Left ventricle myocardium inferior (tissue), 1 donor: ENCODE results near the gene MS4A10. TPM values are rescaled to one million over a fixed set of nuclear protein-coding genes. Genes with fewer than 3 reads are reported as not detected.

ENCODE experiments used
- DNase-seq: peaks from one replicate; pipeline ENCODE4 v3.0.0-alpha.2; 2020
- H3K27ac ChIP-seq: fragments of 200-600 bp; replicated peaks from 2 replicates; pipeline ENCODE4 v1.8.0; 2021
- H3K27me3 ChIP-seq: fragments of 200-600 bp; 2 replicates; pipeline ENCODE4 v1.8.0; 2021; ENCODE audit warnings: low read depth
- H3K36me3 ChIP-seq: fragments of 200-600 bp; 2 replicates; pipeline ENCODE4 v1.8.0; 2021
- H3K4me1 ChIP-seq: fragments of 200-600 bp; 2 replicates; pipeline ENCODE4 v1.8.0; 2021
- H3K4me3 ChIP-seq: fragments of 200-600 bp; 2 replicates; pipeline ENCODE4 v1.8.0; 2021; ENCODE audit warnings: mild to moderate bottlenecking, moderate library complexity
- H3K9me3 ChIP-seq: fragments of 200-600 bp; replicated peaks from 2 replicates; pipeline ENCODE4 v1.8.0; 2021
- intact Hi-C: fragments of 100-400 bp; cut with micrococcal nuclease; formaldehyde crosslinking; loops from one replicate; pipeline ENCODE4 v1.11.0; 2022
- total RNA-seq: library from RNA; stranded (reverse); fragmentation: NEBNext Ultra II Directional; extraction: Animal tissue kit (Norgen Biotek cat#: 25700); gene quantifications from one replicate; pipeline ENCODE4 v1.2.1, GENCODE V29; 2021
- TF ChIP-seq, protein P1 (sequence below): fragments of 200-600 bp; IDR thresholded peaks from 2 replicates; pipeline ENCODE4 v1.8.0; 2021; ENCODE audit warnings: antibody characterized with exemption, mild to moderate bottlenecking, borderline replicate concordance
- donor health status: DM: no; HTN: yes; CAD: no; lungs with severe emphysema.

The MS4A10 gene
- total RNA-seq, 1 donor from 2014 or later = not detected

DNA sequence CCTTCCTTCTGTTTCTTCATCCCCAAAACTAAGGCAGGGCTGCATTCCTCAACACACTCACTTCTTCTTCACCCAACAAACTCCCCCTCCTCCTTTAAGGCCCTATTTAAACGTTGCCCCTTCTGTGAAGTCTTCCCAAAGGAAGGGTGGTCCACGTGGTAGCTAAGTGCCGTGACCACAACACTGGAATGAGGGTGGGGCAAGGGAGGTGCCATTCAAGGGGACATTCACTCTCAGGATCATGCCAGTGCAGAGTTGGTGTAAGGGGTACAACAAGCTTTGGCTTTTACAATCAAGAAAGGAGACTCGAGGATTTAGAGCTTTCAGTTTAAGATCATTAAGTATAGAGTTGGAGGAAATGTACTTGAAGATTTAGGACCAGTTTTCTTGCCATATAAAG lies 8.0 kb upstream of the MS4A10 start:
- no peak overlapping the region for H3K4me3 ChIP-seq
- DNase-seq = no peak
- peaks cover 4% of the 10 kb centered on the region for H3K9me3 ChIP-seq
- no peaks in the 10 kb centered on the region for H3K36me3 ChIP-seq
- peaks cover 27% of the 10 kb centered on the region for H3K4me1 ChIP-seq
- TF ChIP-seq, protein P1, sequence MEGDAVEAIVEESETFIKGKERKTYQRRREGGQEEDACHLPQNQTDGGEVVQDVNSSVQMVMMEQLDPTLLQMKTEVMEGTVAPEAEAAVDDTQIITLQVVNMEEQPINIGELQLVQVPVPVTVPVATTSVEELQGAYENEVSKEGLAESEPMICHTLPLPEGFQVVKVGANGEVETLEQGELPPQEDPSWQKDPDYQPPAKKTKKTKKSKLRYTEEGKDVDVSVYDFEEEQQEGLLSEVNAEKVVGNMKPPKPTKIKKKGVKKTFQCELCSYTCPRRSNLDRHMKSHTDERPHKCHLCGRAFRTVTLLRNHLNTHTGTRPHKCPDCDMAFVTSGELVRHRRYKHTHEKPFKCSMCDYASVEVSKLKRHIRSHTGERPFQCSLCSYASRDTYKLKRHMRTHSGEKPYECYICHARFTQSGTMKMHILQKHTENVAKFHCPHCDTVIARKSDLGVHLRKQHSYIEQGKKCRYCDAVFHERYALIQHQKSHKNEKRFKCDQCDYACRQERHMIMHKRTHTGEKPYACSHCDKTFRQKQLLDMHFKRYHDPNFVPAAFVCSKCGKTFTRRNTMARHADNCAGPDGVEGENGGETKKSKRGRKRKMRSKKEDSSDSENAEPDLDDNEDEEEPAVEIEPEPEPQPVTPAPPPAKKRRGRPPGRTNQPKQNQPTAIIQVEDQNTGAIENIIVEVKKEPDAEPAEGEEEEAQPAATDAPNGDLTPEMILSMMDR = no peak
- intact Hi-C loops = no loop called here
- H3K27me3 ChIP-seq = peaks cover 16% of the 10 kb centered on the region
- peak overlapping the region; percentile 56 for H3K27ac ChIP-seq

DNA sequence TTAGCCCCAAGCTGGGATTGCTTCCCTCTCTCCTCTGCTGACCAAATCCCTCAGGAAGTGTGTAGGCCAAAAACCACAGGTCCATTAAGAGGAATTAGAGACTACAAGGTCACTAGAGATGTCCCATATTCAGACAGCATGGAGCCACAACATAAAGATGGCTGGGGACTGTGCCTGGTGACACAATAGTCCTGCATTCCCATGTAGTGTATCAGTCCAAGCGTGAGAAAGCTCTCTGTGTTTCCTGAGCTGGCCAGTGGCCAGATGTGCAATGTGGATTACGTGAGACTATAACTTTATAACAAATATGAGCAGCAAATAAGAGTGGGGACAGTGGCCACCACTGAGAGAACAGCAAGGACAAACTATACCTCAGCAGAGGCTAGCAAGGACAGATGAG lies 7.6 kb upstream of the MS4A10 start:
- peaks cover 27% of the 10 kb centered on the region for H3K4me1 ChIP-seq
- H3K36me3 ChIP-seq = no peaks in the 10 kb centered on the region
- TF ChIP-seq, protein P1 = no peak
- DNase-seq = peak; percentile 26
- H3K27me3 ChIP-seq = peaks cover 11% of the 10 kb centered on the region
- peaks cover 4% of the 10 kb centered on the region for H3K9me3 ChIP-seq
- H3K4me3 ChIP-seq = no peak overlapping the region
- intact Hi-C loops = no loop called here
- H3K27ac ChIP-seq = peak overlapping the region; percentile 56

DNA sequence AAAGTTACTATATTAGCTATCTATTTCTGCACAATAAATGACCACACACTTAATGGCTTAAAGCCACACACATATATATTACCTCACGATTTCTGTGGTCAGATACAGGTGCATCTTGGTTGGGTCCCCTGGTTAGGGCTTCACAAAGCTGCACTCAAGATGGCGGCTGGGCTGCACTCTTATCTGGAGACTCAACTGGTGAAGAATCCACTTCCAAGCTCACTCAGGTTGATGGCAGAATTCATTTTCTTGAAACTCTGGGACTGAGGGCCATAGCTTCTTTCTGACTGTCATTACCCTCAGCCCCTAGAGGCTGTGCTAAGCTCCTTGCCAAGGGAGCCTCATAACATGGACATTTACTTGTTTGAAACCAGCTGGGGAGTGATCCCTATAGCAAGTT lies 5.1 kb upstream of the MS4A10 start:
- TF ChIP-seq, protein P1 = no peak
- peaks cover 4% of the 10 kb centered on the region for H3K9me3 ChIP-seq
- DNase-seq = no peak
- peaks cover 26% of the 10 kb centered on the region for H3K4me1 ChIP-seq
- H3K36me3 ChIP-seq = no peaks in the 10 kb centered on the region
- H3K27ac ChIP-seq = no peak overlapping the region
- no peaks in the 10 kb centered on the region for H3K27me3 ChIP-seq
- H3K4me3 ChIP-seq = no peak overlapping the region
- intact Hi-C loops = no loop called here

DNA sequence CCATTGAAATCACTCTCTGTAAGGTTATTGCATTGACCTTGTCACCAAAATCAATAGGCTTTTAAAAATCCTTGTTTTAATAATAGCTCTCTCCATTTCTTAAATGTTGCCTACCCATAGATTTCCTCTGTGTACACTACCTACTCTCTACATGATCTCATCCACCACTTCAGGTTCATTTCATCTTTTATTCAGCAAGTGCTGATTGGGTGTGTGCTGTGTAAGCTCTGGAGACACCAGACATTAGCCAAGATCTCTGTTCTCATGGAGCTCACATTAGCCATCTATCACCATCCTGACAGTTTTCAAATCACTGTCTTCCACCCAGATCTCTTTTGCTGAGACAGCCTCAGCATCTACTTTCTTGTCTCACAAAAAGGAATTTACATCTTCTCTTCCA lies 4.4 kb upstream of the MS4A10 start:
- peaks cover 4% of the 10 kb centered on the region for H3K9me3 ChIP-seq
- TF ChIP-seq, protein P1 = no peak
- no peaks in the 10 kb centered on the region for H3K36me3 ChIP-seq
- H3K27me3 ChIP-seq = no peaks in the 10 kb centered on the region
- no peak overlapping the region for H3K27ac ChIP-seq
- intact Hi-C loops = no loop called here
- DNase-seq = no peak
- peaks cover 26% of the 10 kb centered on the region for H3K4me1 ChIP-seq
- H3K4me3 ChIP-seq = no peak overlapping the region

DNA sequence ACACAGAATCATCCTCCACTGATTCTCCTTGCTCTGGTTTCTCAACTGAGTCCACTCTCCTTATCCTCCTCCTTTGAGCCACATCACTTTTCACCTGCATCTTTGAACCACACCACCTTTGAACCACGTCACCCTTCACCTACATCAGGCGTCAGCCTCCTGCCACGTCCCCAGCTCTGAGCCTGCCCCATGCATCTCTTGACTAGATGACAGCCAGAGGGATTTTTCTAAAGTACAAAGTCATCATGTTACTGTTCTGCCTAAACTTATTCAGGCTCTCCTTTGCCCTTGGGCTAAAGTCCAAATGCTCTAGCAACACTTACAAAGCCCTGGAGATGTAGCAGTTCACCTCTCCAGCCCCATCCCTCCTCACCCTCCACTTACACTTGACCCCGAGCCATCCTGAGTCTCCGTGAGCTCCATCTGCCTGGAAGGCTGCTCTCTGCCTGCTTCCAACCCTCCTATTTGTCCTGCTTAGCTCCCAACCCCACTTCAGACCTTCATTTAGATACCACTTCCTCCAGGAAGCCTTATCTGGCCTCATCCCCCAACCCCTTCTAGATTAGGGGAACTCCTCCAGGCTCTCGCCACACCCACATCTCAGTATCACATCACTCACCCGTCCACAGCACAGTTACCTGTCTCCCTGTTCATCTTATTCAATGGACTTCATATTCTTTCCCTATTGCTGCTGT lies 3.7 kb upstream of the MS4A10 start:
- no peaks in the 10 kb centered on the region for H3K27me3 ChIP-seq
- no peaks in the 10 kb centered on the region for H3K36me3 ChIP-seq
- intact Hi-C loops = no loop called here
- H3K9me3 ChIP-seq = peaks cover 4% of the 10 kb centered on the region
- no peak overlapping the region for H3K27ac ChIP-seq
- H3K4me3 ChIP-seq = no peak overlapping the region
- TF ChIP-seq, protein P1 = no peak
- DNase-seq = no peak
- peaks cover 26% of the 10 kb centered on the region for H3K4me1 ChIP-seq
